Spleen (tissue), 11 donors: Measurements from ENCODE around the gene SLC25A26. TPM values are rescaled to one million over a fixed set of nuclear protein-coding genes. Genes with fewer than 3 reads are reported as not detected.
"Not testable (repeated sequence)": the region's sequence is repeated elsewhere in the genome, so short reads cannot be mapped to it uniquely, and the experiment has no call there.

ENCODE experiments used
- DNase-seq: peaks from one replicate; pipeline ENCODE4 v3.0.0-alpha.2; 2020
- H3K27ac ChIP-seq, 8 donors: fragments of 200-600 bp; sonication (generic) in 7 of 8; 1 replicate in 4 of 8; 2 replicates in 4 of 8; pipeline versions ENCODE4 v1.5.0 to v1.8.0; 2016 to 2021; ENCODE audit warnings: inconsistent platforms in 4 of 8, mild to moderate bottlenecking in 4 of 8, moderate library complexity in 1 of 8
- H3K27me3 ChIP-seq, 7 donors: fragments of 200-600 bp; sonication (generic) in 6 of 7; replicated peaks in 1 of 7; 1 replicate in 4 of 7; 2 replicates in 3 of 7; pipeline versions ENCODE4 v1.5.0 to v1.8.0; 2016 to 2021; ENCODE audit warnings: inconsistent platforms in 3 of 7, mild to moderate bottlenecking in 1 of 7
- H3K36me3 ChIP-seq, 6 donors: fragments of 200-600 bp; sonication (generic) in 5 of 6; 1 replicate in 4 of 6; 2 replicates in 2 of 6; pipeline versions ENCODE4 v1.5.0 to v1.8.0; 2016 to 2021; ENCODE audit warnings: inconsistent platforms in 2 of 6
- H3K4me1 ChIP-seq, 6 donors: fragments of 200-600 bp; sonication (generic) in 5 of 6; 1 replicate in 3 of 6; 2 replicates in 3 of 6; pipeline versions ENCODE4 v1.5.0 to v1.8.0; 2016 to 2021; ENCODE audit warnings: inconsistent platforms in 3 of 6
- H3K4me3 ChIP-seq, 8 donors: fragments of 200-600 bp; sonication (generic) in 7 of 8; 1 replicate in 4 of 8; 2 replicates in 4 of 8; pipeline versions ENCODE4 v1.5.0 to v1.8.0; 2016 to 2021; ENCODE audit warnings: inconsistent platforms in 4 of 8, mild to moderate bottlenecking in 4 of 8, moderate library complexity in 2 of 8
- H3K9me3 ChIP-seq, 8 donors: fragments of 200-600 bp; sonication (generic) in 7 of 8; 1 replicate in 4 of 8; 2 replicates in 4 of 8; pipeline versions ENCODE4 v1.5.0 to v1.8.0; 2016 to 2021; ENCODE audit warnings: inconsistent platforms in 4 of 8
- CTCF ChIP-seq, 11 experiments: fragments of 200-600 bp in 7 of 11; fragments of 450-650 bp in 4 of 11; sonication (generic) in 4 of 11; IDR thresholded peaks in 8 of 11; conservative IDR thresholded peaks in 3 of 11; 1 replicate in 7 of 11; 2 replicates in 4 of 11; pipeline versions ENCODE4 v1.4.0 to v1.8.0; 2016 to 2021; ENCODE audit warnings: antibody characterized with exemption in 11 of 11, inconsistent platforms in 4 of 11, mild to moderate bottlenecking in 1 of 11
- POLR2A ChIP-seq, 3 donors: fragments of 450-650 bp; IDR thresholded peaks; one replicate each; pipeline ENCODE4 v1.5.1; 2017; ENCODE audit warnings: antibody characterized with exemption in 3 of 3, mild to moderate bottlenecking in 1 of 3
- POLR2AphosphoS5 ChIP-seq, 3 donors: sonication (generic); formaldehyde crosslinking; IDR thresholded peaks; one replicate each; pipeline ENCODE4 v1.5.1; 2017; ENCODE audit warnings: antibody characterized with exemption in 3 of 3
- WGBS, 5 donors: extraction: QIAGEN DNeasy Blood & Tissue Kit in 3 of 5; methylation state at CpG; one replicate each; pipeline versions ENCODE4 v1.1.5 to v1.1.7; 2013 to 2018; 5-methylcytosine and 5-hydroxymethylcytosine counted together
- intact Hi-C: fragments of 100-400 bp; cut with DNase I; formaldehyde crosslinking; loops from one replicate; pipeline ENCODE4 v1.15.0; 2023; ENCODE audit warnings: low total_unique reads
- polyA plus RNA-seq, 3 donors: library from polyadenylated mRNA; stranded (reverse); fragments of 200-250 nt; gene quantifications; one replicate each; pipeline ENCODE4 v1.2.1, GENCODE V29; 2013
- total RNA-seq, 7 donors: library from RNA; depleted of rRNA in 3 of 7; stranded (reverse); fragments of >200 nt in 3 of 7; fragmentation: NEBNext Ultra II Directional in 4 of 7; extraction: Animal tissue kit (Norgen Biotek cat#: 25700) in 4 of 7; gene quantifications; one replicate each; pipeline versions ENCODE4 v1.1.0 to v1.2.1, GENCODE V29; 2016 to 2021
- donor health status: healthy with polysubstance abuse.
- donor health status: DM: no; HTN: no; CAD: no; lungs with moderate emphysema.
- donor health status: DM: no; HTN: no; CAD: no.
- donor health status: Bipolar disorder and iron deficiency.
- donor health status: healthy.
- donor health status: DM: no; HTN: no; CAD: no.
- donor health status: DM: yes; HTN: yes; CAD: no.

The SLC25A26 gene
- total and polyA plus RNA-seq, 10 donors: 14.9 to 20.9 (median 16.0) TPM

DNA sequence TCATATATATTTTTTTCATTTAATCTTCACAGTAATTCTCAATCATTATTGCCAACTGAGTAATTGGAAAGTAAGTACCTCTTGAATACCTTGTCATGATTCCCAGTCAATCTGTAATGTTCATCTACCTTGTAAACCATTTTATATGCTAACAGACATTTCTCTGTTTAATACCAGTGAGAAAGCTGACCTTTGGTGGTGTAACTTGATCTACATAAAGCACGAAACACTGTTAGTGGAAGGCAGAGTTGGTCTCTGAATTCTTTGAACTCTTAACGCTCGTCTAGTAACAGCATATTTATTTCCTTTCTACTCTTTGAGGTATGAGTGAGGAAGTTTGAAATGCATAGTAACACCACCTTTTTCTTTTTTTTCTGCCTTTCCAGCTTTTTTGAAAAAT, 59.5 kb downstream of the SLC25A26 start:
- no peak for DNase-seq
- Histone ChIP-seq H3K36me3 (no peaks in the 10 kb centered on the region), H3K27ac (no peak overlapping the region), H3K4me3 (no peak overlapping the region), H3K9me3 (no peaks in the 10 kb centered on the region), H3K27me3 (no peaks in the 10 kb centered on the region), H3K4me1 (peaks cover 0 to 32% (median 0%) of the 10 kb centered on the region in 6 donors)
- intact Hi-C loops: loop anchor here (10.0 kb wide), 1 partner anchor 114 kb away; no protein-coding TSS in a partner anchor
- TF ChIP-seq POLR2AphosphoS5 (IDR thresholded peaks at IDR 0.05) (no peak), POLR2A (IDR thresholded peaks at IDR 0.05) (no peak), CTCF (IDR thresholded peaks at IDR 0.05 in 8 of 11, conservative IDR thresholded peaks at IDR 0.05 in 3 of 11) (no peak)
- WGBS, 5 donors: 61 to 85% (median 84%) methylated on average over 3 of the region's 3 CpGs

DNA sequence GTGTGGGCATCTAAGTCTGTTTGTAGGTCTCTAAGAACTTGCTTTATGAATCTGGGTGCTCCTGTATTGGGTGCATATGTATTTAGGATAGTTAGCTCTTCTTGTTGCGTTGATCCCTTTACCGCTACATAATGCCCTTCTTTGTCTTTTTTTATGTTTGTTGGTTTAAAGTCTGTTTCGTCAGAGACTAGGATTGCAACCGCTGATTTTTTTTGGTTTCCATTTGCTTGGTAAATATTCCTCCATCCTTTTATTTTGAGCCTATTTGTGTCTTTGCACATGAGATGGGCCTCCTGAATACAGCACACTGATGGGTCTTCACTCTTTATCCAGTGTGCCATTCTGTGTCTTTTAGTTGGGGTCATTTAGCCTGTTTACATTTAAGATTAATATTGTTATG, 71.1 kb downstream of the SLC25A26 start:
- DNase-seq, intact Hi-C loops, H3K36me3 ChIP-seq, H3K27ac ChIP-seq, H3K4me3 ChIP-seq, H3K27me3 ChIP-seq: not testable (repeated sequence)
- Histone ChIP-seq H3K9me3 (peaks cover 0 to 13% (median 5%) of the 10 kb centered on the region in 8 donors), H3K4me1 (peaks cover 0 to 20% (median 2%) of the 10 kb centered on the region in 6 donors)
- WGBS, 5 donors: 74 to 86% (median 81%) methylated on average over 4 of the region's 4 CpGs

- H3K36me3 ChIP-seq: no peaks in the 10 kb centered on the region
- no peak for TF ChIP-seq POLR2AphosphoS5 (IDR thresholded peaks at IDR 0.05)
- no peak for TF ChIP-seq CTCF (IDR thresholded peaks at IDR 0.05 in 8 of 11, conservative IDR thresholded peaks at IDR 0.05 in 3 of 11)
- no peak for TF ChIP-seq POLR2A (IDR thresholded peaks at IDR 0.05)
- intact Hi-C loops: no loop called here
- no peak overlapping the region for H3K4me3 ChIP-seq
- H3K27me3 ChIP-seq: no peaks in the 10 kb centered on the region
- DNase-seq: no peak
- peak overlapping the region in 7 of 8 donors; percentile 0 to 65 (median 59) for H3K27ac ChIP-seq
- WGBS, 5 donors: 68 to 89% (median 76%) methylated on average over 2 of the region's 2 CpGs
- H3K4me1 ChIP-seq: peaks cover 0 to 54% (median 18%) of the 10 kb centered on the region in 6 donors
- H3K9me3 ChIP-seq: no peaks in the 10 kb centered on the region
These were observed 76.6 kb downstream of the SLC25A26 start for GRCh38 chr3:66297260-66297873.

- H3K36me3 ChIP-seq: no peaks in the 10 kb centered on the region
- H3K27me3 ChIP-seq: no peaks in the 10 kb centered on the region
- no peaks in the 10 kb centered on the region for H3K9me3 ChIP-seq
- H3K27ac ChIP-seq: peak overlapping the region in 7 of 8 donors; percentile 0 to 65 (median 59)
- intact Hi-C loops: no loop called here
- TF ChIP-seq POLR2A (IDR thresholded peaks at IDR 0.05): no peak
- no peak for TF ChIP-seq CTCF (IDR thresholded peaks at IDR 0.05 in 8 of 11, conservative IDR thresholded peaks at IDR 0.05 in 3 of 11)
- no peak for TF ChIP-seq POLR2AphosphoS5 (IDR thresholded peaks at IDR 0.05)
- no peak overlapping the region for H3K4me3 ChIP-seq
- H3K4me1 ChIP-seq: peaks cover 0 to 59% (median 21%) of the 10 kb centered on the region in 6 donors
- DNase-seq: no peak
- 61 to 82% (median 77%) methylated on average over 2 of the region's 2 CpGs for WGBS, 5 donors
These were observed 77.1 kb downstream of the SLC25A26 start for GRCh38 chr3:66297900-66298299.
